ENCODE results near the gene SLC39A3.

- peak; percentile 45 to 86 (median 64) for TF ChIP-seq POLR2A (IDR thresholded peaks at IDR 0.05)
- TF ChIP-seq CTCF (IDR thresholded peaks at IDR 0.05) = peak; percentile 51 to 86 (median 71)
- TF ChIP-seq POLR2AphosphoS5 (IDR thresholded peaks at IDR 0.05) = peak; percentile 87 to 92
- TF ChIP-seq EP300 (IDR thresholded peaks at IDR 0.05) = no peak
These were observed 43.3 kb upstream of the SLC39A3 start, which contains the start of gene SGTA for GRCh38 chr19:2782936-2783780.

All from upper lobe of left lung (tissue), 4 donors.